ENCODE results near the gene GGT6.
A peak's percentile ranks its signal among the peaks of the same experiment; 100 is the strongest.

GGT6 gene

DNA sequence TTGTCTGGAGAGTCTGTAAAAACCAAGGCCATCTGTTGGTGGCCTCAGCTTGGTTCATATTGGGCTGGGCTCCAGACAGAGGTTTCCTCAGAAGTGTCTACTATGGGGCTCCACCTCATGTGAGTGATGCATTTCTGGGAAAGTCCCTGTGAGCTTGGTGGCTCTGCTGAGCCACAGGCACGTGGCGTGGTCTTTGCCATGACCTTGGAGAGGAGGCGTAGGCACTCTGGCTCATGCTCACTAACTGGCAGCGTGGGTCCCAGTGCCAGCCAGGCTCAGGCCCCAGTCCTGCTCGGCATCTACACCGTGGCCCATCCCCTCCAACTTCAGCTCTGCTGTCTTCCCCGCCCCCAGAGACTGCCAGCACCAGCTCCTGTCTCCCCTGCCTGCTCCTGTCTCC lies 13.3 kb upstream of the GGT6 start:
- DNase-seq (ENCODE audit: low read depth) = peak; percentile 45

DNA sequence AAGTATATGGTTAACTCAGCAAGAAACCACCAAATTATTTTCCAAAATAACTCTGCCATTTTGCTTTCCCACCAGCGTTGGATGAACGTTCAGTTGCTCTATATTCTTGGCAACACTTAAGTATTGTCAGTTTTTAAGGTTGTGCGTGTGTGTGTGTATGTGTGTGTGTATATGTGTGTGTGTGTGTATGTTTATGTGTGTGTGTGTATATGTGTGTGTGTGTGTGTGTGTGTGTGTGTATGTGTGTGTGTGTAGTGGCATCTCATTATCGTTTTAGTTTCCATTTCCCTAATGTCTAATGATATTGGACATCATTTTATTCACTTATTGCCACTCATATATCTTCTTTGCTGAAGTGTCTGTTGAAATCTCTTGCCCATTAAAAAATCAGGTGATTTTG lies 12.7 kb upstream of the GGT6 start:
- no peak for DNase-seq (ENCODE audit: low read depth)

DNA sequence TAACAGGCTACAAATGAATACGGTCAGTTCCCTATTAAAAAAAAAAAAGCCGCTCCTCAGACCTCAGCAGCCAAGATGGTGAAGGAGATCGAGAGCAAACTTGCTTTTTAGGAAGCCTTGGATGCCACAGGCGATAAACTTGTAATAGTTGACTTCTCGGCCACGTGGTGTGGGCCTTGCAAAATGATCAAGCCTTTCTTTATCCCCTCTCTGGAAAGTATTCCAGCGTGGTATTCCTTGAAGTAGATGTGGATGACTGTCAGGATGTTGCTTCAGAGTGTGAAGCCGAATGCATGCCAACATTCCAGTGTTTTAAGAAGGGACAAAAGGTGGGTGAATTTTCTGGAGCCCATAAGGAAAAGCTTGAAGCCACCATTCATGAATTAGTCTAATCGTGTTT lies 11.8 kb upstream of the GGT6 start:
- no peak for DNase-seq (ENCODE audit: low read depth)

DNA sequence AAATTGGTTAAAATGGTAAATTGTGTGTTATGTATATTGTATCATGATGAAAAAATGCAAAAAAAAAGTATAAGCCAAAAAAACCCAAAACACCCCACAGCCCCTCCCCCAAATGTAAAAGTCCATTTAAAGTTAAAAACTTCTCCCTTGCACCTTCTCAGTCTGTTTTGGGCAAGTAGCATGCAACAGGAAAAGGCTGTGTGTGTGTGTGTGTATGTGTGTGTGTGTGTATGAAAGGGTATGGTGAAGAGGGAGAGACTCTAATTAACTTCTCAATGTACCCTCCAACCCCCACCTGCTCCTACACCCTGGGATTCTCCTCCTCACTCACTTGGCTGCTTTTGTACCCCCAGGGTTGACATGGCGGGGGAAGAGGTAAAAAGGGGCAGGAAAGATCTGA lies 9.2 kb upstream of the GGT6 start:
- no peak for DNase-seq (ENCODE audit: low read depth)

DNA sequence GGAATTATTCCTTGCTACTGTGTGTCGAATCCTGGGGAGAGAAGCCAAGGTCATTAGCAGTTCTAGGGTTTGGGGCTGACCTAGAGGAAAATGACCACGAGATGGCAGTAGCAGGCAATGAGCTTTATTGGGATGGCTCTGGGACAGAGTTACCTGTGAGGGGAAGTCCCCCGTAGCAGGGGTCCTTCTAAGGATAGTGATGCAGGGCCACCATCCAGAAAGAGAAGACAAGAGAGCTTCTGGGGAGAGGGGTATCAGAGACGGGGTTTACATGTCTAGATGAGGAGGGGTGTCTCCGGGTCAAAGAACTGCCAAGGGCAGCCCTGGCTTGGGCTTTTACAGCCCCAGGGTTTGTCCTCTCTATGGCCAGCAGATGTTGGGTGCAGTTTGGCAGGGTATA lies 6.4 kb upstream of the GGT6 start:
- no peak for DNase-seq (ENCODE audit: low read depth)

DNA sequence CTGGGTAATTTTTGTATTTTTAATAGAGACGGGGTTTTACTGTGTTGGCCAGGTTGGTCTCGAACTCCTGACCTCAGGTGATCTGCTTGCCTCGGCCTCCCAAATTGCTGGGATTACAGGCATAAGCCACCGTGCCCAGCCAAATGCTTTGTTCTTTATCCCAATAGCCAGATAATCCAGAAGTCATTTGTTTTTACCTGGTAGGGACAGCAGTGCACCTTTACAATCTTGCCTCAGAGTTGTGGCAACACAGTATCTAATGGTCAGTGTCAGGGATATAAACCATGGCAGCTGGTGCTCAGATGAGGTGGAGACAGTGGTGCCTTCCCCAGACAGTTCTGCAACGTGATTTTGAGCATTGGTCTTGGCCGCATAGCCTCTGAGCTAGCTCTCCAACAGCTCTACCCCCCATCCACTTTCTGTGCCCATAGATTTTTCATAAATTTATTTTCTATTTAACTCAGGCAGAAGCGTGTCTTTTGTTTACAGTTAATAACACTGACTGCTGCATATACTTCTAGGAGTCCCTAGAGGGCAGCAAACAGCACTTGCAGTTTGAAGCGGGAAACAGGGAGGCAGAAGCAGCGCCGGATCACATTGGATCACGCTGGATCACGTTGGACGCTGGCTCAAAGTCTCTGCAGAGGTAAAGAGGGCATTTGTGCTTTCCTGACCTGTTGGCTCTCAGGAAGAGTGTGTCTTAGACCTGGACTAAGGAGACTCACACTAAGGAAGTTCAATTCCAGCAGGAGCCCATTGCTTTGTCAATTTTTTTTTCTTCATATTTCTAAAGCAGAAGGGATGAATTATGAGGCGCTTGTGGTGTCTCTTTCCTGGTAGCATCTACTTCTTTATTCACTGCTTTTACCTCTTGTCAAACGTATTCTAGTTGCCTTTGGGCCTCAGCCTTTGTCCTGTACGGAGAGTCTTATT lies 5.1 kb upstream of the GGT6 start:
- DNase-seq (ENCODE audit: low read depth) = no peak

DNA sequence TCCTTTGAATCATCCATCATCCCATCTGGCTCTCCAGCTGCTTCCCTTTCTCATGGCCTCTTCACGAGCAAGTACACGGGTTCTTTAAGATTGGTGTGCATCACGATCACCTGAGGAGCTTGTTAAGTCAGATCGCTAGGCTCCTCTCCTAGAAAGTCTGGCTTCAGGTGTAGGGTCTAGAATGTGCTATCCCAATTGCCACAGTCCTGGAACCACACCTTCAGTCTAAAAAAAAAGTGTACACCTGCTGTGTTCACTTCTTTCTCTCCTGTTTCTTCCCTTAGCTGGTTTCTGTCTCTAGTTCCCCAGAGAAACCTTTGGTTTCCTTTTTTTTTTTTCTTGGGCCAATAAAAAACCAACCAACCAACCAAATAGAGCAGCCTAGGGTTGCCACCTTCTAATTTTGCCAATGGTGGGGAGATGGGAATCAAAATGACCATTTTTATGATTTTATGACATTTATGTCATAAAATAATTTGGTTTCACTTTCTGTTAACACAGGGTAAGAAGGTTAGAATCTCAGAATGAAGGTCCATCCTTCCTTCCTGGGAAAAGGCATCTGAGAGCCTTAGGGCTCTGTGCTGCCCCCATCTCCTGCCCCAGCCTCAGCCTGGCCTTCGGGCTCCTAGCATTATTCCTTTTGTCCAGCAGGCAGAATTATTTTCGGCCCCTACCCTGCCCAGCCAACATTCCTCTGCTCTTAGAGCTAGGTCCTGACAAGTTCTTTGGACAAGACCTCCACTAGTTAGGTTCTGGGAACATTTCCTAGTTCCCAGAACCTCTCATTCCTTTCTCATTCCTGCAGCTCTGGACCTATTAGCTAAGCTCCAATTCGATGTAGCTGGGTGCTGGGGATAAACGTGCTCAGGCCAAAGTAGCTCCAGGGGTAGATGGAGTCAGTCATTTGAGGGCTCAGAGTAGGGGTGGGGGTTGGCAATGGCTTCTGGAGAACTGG lies 1.9 kb upstream of the GGT6 start:
- no peak for DNase-seq (ENCODE audit: low read depth)

DNA sequence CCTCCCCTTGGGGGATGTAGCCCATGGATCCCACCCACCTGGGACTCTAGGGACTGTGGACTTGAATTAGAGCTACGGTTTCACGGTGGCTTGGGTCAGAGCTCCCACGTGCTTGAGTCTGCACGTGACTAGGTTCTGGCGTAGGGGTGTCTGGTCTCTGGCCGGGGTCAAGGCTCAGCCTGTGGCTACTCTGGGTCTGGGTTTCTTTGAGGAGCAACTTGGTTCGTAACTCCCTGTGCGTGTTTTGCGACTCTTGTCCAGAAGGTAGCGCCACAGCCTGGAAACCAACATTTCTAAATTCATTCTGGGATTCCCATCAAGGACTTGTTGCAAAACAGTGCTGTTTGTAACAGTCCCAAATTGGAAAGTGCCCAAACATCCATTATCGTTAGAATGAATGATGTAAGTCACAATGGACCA lies 470 bp upstream of the GGT6 start:
- no peak for DNase-seq (ENCODE audit: low read depth)

DNA sequence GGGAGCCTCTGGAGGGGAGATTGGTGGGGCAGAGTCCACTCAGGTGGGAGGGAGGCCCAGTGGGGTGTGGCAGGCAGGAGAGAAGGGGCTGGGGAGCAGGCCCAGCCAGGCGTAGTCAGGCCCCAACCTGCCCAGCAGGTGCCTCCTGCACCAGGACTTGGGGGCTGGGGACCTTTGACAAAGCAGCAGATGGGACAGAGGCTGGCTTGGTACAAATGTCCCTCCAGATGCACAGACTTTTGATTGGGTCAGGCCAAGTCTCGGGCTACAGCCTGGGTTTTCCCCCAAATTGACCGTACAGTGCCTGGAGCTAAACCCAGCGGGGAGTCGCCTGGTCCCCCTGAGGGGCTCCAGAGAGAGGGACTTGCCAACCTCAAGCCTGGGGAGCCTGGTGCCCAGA lies 411 bp downstream of the GGT6 start:
- no peak for DNase-seq (ENCODE audit: low read depth)

DNA sequence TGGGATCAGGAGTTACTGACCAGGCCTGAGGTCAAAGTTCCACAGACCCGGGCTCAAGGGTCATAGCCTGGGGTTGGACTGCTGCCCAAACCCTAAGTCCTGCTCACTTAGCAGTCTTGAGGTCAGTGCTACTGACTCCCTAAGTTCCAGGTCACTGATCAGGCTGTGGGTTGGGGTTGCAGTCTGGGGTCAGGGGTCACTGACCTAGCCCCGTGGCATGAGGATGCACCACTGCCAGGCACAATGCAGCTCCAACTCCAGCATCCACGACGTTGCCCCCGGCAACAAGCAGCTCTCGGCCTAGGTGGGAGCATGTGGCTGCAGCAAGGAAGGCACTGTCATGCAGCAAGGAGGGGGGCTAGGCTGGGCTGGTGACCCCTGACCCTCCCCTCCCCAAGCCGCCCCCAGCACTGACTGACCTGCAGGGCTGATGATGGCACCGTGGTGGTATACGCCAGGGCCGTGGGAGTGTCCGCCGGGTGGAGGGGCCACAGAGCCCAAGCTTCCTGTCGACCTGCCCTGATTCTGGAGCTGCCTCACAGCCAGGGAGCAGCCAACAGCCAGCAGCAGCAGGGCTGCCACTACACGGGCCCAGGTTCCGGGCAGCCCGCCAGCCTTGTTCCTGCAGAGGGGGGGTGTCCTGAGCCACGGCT lies 1.1 kb downstream of the GGT6 start:
- DNase-seq (ENCODE audit: low read depth) = no peak

DNA sequence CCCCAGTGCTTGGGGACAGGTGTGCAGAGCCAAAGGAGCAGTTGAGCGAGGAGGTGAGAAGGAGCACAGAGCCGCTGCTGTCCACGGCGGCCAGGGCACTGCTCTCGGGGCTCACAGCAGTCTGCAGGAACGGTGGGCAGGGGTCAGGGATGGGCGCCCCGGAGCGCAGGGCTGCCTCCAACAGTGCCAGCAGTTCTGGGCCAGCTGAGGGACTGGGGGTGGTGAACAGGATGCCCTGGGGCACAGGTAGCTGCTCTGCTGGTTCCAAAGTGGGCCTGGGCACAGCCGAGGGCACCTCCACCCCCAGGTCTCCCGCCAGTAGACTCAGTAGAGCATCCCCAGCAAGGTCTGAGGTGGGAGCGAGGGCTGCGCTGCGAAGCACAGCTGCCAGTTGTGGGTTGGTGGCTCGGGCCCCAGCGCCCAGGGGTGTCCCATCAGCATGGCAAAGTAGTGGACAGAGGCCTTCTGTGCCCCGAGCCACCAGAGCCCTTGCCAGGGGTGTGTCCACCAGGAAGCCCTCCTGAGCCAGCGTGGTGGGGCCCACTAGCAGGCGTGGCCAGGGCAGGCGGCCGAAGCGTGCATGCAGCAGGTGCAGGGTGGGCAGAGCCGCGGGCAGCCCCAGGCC lies 1.9 kb downstream of the GGT6 start:
- no peak for DNase-seq (ENCODE audit: low read depth)

DNA sequence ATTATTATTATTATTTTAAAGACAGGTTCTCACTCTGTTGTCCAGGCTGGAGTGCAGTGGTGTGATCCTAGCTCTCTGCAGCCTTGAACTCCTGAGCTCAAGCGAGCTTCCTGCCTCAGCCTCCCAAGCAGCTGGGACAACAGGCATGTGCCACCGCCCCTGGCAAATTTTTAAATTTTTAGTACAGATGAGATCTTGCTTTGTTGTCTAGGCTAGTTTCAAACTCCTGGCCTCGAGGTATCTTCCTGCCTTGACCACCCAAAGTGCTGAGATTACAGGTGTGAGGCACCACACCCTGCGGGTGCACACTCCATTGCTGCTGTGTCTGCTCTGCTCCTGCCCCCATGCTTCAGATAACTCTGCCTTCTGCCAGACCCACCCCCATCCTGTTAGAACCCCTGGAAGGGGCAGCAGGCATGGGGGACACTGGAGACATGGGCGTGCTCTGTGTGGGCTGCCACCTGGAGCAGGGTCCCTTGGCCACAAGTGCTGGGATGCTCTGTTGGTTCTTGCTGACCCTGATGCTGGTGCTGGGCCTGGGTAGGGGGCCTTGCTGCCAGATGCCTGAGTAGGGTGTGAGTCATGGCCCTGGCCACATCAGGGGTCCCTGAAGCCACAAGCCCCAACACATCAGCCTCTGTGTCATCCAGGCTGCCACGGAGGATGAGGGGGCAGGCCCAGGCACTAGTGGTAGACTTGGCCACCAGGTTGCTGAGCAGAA lies 2.6 kb downstream of the GGT6 start:
- DNase-seq (ENCODE audit: low read depth) = no peak

DNA sequence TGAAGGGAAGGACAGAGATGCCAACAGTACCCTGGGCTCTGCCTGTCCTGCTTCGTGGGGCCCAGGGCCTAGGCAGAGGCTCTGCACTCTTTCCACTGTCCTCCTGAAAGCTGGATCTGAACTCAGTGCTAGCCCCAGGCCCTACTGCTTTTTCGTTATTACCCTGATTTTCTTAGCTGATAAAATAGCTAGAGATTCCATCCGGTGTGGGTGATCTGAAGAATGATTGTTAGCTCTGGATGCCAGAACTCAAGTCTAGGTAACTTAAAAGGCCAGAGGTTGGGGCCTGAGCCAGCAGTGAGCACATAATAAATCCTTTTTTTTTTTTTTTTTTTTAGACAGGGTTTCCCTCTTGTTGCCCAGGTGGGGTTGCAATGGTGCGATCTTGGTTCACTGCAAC lies 3.4 kb downstream of the GGT6 start:
- DNase-seq (ENCODE audit: low read depth) = no peak

DNA sequence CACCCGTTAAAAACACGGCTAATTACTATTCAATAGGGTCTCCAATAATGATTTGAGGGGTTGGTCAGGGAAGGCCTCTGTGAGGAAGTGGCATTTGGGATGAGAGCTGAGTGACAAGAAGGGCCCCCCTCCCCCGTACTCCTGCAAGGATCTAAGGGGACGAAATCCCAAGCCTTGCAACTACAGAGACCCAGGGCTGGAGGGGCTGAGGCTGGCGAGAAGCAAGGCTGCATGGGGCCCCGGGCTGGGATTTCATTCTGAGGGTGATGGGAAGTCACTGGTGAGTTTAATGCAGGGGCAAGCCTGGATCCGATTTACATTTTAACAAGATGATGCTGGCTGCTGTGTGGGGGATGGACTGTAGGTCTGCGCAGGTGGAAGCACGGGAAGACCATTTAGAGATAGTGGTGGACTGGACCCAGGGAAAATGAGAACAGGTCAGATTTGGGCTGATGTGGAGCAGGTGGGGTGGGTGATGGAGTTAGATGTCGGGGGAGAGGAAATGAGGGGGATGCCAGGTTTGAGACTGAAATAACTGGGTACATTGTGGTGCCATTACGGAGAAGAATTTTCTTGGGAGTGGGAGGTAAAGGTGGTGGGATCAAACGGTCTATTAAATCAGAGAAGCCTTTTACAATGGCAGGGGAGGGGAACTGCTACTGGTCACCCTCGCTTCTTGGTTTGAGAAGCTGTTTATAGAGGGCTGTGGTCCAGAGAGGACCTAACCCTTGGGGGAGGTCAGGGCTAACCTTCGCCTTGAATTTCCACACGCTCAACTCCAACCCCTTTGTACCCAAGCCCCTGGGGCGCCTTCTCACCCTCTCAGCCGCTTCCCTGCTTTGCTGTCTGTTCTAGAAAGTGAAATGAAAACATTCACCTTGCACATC lies 4.3 kb downstream of the GGT6 start:
- no peak for DNase-seq (ENCODE audit: low read depth)

DNA sequence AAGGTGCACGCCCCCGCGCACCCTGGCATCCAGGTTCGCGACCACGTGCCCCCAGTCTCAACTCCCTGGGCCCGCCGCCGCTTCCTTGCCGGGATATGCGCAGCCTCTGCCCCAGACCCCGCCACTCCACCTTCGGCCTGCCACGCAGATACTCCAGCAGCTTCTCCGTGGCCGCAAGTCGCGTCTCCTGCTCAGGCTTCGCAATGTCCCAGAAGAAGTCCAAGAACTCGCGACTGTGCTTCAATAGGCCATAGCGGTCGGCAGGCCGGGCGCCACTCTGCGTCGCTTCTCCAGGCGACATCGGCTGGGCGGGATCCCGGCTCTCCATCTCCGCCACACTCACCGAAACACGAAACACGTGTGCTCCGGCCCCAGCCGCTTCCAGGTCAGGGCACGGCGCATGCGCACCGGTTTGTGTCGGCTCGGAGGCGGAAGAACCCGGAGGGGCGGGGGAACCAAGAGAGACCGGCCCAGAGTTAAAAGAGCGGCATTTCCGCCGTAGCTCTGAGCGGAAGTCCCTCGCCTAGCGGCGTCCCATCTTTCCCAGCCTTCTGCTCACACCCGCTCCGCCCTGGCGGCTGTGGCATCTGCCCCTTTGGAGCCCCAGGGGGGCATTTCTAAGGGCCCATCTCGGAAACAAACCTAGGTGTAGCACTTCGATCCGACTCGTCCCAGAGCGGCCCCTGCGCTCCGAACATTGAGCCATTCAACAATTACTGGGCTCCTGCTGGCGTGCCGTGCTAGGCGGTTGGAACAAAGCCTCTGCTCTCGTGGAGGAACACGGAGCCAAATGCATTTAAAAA lies 5.2 kb downstream of the GGT6 start, which contains the start of gene MYBBP1A:
Gene MYBBP1A, minus strand, starts transcription at position 388 of the 803 bp plus-strand sequence. Its CDS starts 60 bp downstream, at position 328.
- peak; percentile 96 for DNase-seq (ENCODE audit: low read depth)

DNA sequence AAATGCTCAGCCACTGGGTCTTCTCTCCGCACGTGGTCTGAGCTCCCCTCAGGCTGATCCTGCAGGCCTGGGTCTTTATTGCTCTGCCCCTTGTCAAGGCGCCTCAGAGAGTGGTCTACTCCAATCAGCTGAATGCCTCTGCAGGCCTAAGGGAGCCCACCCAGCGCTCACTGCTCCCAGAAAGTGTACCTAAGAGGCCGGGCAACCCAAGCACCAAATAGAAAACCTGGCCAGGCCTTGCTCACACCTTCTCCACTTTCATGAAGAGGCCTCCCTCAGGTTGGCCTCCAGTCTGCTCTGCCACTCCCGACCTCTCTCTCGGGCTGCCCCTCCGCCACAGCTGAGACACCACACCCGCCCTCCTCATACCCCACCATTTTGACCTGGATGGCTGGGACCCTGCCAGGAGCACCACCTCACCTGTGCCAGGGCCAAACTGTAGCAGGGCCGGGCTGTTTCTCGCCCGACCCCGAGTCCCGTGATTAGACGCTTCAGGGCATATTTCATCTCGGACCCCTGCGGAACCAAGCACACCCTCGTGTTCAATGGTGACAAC lies 5.9 kb downstream of the GGT6 start:
- DNase-seq (ENCODE audit: low read depth) = no peak

DNA sequence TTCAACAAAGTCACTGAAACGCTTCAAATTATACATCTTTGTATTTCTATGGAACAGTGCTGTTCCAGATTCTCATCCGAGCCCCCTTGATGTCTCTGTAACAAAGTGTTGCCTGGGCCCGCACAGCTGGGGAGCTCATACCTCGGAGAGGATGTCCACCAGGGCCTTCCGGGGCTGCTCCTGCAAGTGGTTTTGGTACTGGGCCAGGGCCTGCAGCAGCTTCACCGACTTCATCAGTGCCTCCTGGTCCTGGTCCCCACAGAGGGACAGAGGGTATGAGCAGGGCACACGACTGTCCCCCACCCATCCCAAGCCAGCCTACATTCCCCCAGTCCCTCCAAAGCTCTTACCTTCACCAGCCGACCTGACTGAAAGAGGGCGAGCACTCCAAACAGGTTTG lies 6.7 kb downstream of the GGT6 start:
- no peak for DNase-seq (ENCODE audit: low read depth)

DNA sequence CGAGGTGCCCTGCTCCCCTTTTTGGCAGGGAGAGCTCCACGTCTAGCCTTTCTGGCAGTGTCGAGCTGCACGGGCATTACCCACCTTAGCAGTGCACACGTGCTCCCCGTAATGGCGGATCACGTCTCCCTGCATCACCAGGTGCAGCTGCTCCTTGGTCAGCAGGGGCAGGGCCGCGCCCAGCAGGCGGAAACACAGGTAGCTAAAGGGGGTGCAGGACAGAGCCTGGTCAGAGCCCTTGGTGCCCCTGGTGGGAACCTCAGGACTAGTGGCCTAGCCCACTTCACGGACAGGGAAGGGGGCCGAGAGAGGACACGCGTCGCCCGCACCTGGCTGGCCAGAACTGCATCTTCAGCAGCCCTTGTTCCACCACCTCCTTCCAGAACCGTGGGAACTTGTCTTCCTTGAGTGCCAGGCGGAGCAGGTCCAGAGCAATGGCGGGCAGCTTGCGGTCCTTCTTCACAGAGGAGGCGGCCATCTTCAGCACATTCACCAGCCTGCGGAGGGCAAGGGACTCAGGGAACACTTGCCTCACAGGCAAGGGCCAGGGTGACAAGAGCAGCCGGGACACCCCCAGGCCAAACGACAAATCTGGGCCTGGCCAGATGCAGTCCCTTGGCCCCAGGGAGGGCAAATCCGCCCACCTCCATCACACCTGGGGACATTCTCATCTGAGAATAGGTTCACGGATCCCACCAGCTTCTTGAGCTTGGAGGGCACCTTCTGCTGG lies 8.4 kb downstream of the GGT6 start:
- no peak for DNase-seq (ENCODE audit: low read depth)

Measured in stimulated activated CD8-positive, alpha-beta memory T cell treated with anti-CD3 and anti-CD28 coated beads, Interleukin-4, amount 100 ng/mL, for 24 hours (primary cell).